ENCODE results near the gene JPT2. TPM values are rescaled to one million over a fixed set of nuclear protein-coding genes. Genes with fewer than 3 reads are reported as not detected.

Gene JPT2
- total RNA-seq, 2 experiments from 2014 or later, result 77.1 to 111 TPM

DNA sequence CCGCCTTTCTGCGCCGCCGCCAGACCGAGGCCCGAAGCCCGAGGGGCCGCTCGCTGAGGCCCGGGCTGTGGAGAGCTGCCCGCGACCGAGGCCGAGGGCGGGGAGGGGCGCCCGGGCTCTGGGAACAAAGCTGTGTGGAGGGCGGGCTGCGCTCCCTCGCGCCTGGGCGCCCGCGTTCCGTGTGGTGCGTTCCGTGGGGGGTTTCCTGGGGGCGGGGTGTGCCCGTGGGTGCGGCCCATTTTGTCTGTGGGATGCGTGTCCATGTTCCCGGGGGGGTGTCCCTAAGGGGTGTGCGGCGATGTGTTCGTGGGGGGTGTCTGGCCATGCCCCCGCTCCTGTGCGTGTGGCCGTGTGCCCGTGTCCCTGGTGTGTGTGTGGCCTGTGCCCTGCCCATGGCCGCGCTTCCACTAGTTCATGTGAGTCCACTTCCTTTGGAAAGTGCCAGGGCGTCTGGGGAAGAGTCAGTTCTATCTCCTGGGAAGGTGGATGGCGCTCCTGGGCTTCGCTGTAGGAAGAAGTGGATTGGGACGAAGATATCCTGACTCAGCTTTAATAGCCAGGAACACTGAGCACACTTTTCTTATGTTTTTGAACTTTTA, 520 bp downstream of the JPT2 start:
- intact Hi-C loops (cut with DNase I, micrococcal nuclease), result loop anchor here (1.0 to 5.0 kb wide), 18 partner anchors 27 to 662 kb away; partner anchors contain the start of genes CRAMP1 (in 2 of the 2), IFT140 (in 2 of the 2), ABCA3 (in 1 of the 2) and HAGH (in 1 of the 2)
- ATAC-seq (no peak), DNase-seq (peak; percentile 60)
- peaks cover 26% of the 10 kb centered on the region for H3K4me1 Mint-ChIP-seq
- H3K36me3 Mint-ChIP-seq (ENCODE audit: low read depth), result peaks cover 22% of the 10 kb centered on the region
- POLR2A ChIA-PET, result interaction anchor here (1.2 to 1.5 kb wide), 2 partner anchors 27 to 68 kb away, joined by 4 to 5 read pairs; partner anchors contain the start of gene MAPK8IP3
- H3K27me3 Mint-ChIP-seq, result no peaks in the 10 kb centered on the region
- H3K27ac Mint-ChIP-seq, result peak overlapping the region; percentile 89
- H3K4me3 Mint-ChIP-seq, result peak overlapping the region; percentile 94
- CTCF ChIA-PET, result interaction anchor here (0.6 to 2.7 kb wide), 9 partner anchors 11 to 257 kb away, joined by 3 to 14 read pairs (median 4); partner anchors contain the start of gene MAPK8IP3
- no peaks in the 10 kb centered on the region for H3K9me3 Mint-ChIP-seq (ENCODE audit: low read depth)

DNA sequence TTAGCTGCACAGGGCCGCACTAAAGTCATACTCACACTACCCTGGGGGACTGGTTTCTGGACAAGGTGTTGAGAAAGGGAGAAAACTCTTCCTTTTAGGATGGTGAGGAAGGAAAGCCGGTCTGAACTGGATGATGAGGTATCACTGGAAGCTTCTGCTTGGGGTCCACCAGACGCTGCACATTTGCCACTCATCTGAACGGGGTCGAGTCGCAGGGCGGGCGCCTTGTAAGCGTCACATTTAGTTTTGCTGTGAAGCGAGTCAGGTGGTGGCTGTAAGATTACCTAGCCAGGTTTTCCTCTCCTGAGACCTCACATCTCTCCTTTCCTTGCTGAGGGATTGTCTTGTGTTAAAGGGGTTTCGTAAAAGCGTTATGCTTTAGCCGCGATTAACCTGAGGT, 2.3 kb downstream of the JPT2 start:
- Mint-ChIP-seq H3K4me1 (peaks cover 26% of the 10 kb centered on the region), H3K27me3 (no peaks in the 10 kb centered on the region), H3K4me3 (peak overlapping the region; percentile 6), H3K9me3 (ENCODE audit: low read depth) (no peaks in the 10 kb centered on the region), H3K27ac (no peak overlapping the region), H3K36me3 (ENCODE audit: low read depth) (peaks cover 21% of the 10 kb centered on the region)
- ChIA-PET CTCF (interaction anchor here (1.1 kb wide), 1 partner anchor 25 kb away, joined by 4 read pairs; the partner anchor contains the start of gene MAPK8IP3), POLR2A (no interaction called here)
- ATAC-seq (no peak), DNase-seq (no peak)
- intact Hi-C loops (cut with DNase I, micrococcal nuclease), result no loop called here

DNA sequence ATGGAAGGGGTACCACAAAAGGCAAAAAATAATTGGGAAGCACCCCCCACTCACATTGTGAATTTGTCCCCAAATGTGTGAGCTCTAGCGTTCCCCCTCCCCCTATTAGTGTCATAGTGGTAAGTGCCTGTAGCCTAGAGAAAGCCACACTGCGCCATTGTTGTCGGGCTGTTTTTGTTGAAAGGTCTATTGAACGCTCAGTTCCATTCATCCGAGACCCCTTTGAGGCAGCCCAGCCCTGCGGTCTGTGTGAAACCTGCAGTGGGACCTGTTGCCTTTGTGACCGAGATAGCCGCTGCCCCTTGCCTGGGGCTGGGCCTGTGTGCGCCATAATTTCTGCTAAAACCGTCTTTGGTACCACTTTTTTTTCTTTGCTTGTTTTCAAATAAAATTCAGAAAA, 3.0 kb downstream of the JPT2 start:
- CTCF ChIA-PET, result interaction anchor here (1.1 kb wide), 1 partner anchor 25 kb away, joined by 4 read pairs; the partner anchor contains the start of gene MAPK8IP3

DNA sequence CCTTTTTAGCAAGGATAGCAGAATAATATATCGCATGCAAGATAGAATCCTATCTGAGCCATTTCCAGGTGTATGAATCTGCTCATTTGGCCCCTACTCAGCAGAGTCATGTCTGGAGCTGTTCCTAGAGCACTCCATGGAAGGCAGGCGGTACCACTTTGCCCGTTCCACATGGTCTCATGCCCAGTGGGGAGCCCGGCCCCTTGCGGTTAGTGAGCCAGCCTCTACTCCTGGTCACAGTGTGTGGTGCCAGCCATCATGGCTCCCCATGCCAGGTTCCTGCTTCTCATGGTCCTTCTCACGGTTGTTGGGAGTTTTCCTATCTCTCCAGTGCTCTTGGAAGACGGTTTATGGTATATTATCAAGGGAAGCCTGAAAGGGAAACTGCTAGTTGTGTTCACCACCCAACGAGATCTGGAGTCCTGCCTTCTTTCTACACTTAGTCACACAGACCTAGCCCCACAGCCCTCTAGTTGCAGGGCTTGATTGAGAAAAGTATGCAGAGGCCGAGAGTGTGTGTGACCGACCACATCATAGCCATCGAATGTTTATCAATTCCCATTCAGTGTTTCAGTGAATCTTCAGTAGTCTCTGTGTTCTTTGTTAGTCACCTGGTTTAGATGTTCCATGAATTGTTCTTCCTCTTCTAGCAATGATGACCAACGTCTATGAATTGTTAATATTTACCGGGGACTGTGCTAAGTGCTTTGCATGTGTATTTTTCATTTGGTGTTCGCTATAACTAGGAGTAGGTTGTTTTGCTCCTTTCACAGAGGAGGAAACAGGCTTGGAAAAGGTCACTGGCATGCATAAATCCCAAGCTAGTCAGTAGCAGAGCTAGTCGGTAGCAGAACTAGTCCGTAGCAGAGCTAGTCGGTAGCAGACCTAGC, 9.6 kb downstream of the JPT2 start:
- ChIA-PET POLR2A (interaction anchor here (0.7 kb wide), 1 partner anchor 58 kb away, joined by 3 read pairs; no protein-coding TSS in a partner anchor), CTCF (interaction anchor here (0.7 kb wide), 1 partner anchor 19 kb away, joined by 4 read pairs; the partner anchor contains the start of gene MAPK8IP3)
- no peak overlapping the region for H3K4me3 Mint-ChIP-seq
- intact Hi-C loops (cut with DNase I, micrococcal nuclease), result no loop called here
- H3K36me3 Mint-ChIP-seq (ENCODE audit: low read depth), result peaks cover 47% of the 10 kb centered on the region
- no peaks in the 10 kb centered on the region for H3K9me3 Mint-ChIP-seq (ENCODE audit: low read depth)
- peaks cover 10% of the 10 kb centered on the region for H3K4me1 Mint-ChIP-seq
- no peak for DNase-seq
- no peak overlapping the region for H3K27ac Mint-ChIP-seq
- no peaks in the 10 kb centered on the region for H3K27me3 Mint-ChIP-seq
- no peak for ATAC-seq

More for the DNA sequence above, 3.0 kb downstream of the JPT2 start:
- Mint-ChIP-seq H3K36me3 (ENCODE audit: low read depth) (peaks cover 26% of the 10 kb centered on the region), H3K27ac (no peak overlapping the region), H3K4me3 (no peak overlapping the region), H3K27me3 (no peaks in the 10 kb centered on the region), H3K4me1 (peaks cover 26% of the 10 kb centered on the region), H3K9me3 (ENCODE audit: low read depth) (no peaks in the 10 kb centered on the region)
- DNase-seq (no peak), ATAC-seq (no peak)
- intact Hi-C loops (cut with DNase I, micrococcal nuclease), result no loop called here
- POLR2A ChIA-PET, result no interaction called here

DNA sequence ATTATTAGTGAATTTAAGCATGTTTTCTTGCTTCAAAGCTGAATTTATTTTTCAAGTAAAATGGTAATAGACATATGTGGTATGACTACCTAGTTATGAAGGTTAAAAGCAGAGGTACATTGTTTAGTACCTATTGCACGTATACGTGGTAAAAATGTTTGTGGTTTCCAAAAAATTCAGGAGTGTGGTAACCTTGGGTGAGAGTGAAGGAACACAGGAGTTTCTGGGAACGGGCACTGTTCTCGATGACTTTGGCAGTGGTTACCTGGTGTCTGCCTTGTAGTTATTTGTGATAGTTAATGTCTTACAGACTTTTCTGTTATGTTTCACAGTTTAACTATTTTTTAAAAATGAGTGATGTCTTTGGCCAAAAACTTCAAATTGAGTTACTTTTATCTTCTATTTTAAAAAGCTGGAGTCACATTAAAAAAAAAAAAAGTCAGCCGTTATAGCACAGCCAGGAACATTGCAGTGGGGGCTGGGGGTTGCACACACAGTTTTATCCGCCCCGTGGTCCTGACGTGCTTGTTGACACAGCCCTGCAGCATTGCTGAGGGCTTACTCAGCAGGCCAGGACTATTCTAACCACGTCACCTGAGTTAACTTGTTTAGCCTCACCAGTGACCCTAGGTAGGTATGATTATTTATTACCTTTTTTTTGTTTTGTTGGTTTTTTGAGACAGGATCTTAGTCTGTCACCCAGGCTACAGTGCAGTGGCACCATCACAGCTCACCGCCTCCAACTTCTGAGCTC, 10.9 kb downstream of the JPT2 start:
- H3K4me1 Mint-ChIP-seq, result peaks cover 10% of the 10 kb centered on the region
- CTCF ChIA-PET, result no interaction called here
- H3K27me3 Mint-ChIP-seq, result no peaks in the 10 kb centered on the region
- no peak overlapping the region for H3K4me3 Mint-ChIP-seq
- H3K27ac Mint-ChIP-seq, result no peak overlapping the region
- no peak for ATAC-seq
- H3K9me3 Mint-ChIP-seq (ENCODE audit: low read depth), result no peaks in the 10 kb centered on the region
- DNase-seq, result no peak
- POLR2A ChIA-PET, result no interaction called here
- peaks cover 53% of the 10 kb centered on the region for H3K36me3 Mint-ChIP-seq (ENCODE audit: low read depth)
- intact Hi-C loops (cut with DNase I, micrococcal nuclease), result no loop called here

DNA sequence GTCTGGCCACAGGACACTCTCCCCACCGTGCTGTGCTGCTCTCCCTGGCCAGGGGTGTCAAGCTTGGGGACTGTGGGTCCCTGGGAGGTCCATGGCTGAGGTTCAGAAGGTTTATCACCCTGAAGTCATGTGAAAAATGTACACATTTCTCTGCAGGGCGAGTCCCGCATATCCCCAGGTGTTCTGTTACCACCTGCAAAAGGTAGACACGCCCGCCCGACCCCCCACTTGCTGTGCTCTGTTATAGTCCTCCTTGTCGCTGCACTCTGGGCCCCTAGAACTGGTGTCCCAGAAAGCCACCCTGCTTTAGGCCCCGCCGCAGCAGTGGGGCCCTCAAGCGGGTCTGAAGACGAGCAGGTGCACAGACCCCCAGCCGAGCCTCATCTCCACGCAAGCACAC, 11.8 kb downstream of the JPT2 start:
- no peaks in the 10 kb centered on the region for H3K27me3 Mint-ChIP-seq
- no peak overlapping the region for H3K27ac Mint-ChIP-seq
- peaks cover 60% of the 10 kb centered on the region for H3K36me3 Mint-ChIP-seq (ENCODE audit: low read depth)
- no peaks in the 10 kb centered on the region for H3K9me3 Mint-ChIP-seq (ENCODE audit: low read depth)
- H3K4me3 Mint-ChIP-seq, result no peak overlapping the region
- ATAC-seq, result no peak
- peaks cover 10% of the 10 kb centered on the region for H3K4me1 Mint-ChIP-seq
- no peak for DNase-seq
- ChIA-PET POLR2A (no interaction called here), CTCF (no interaction called here)
- intact Hi-C loops (cut with DNase I, micrococcal nuclease), result no loop called here

DNA sequence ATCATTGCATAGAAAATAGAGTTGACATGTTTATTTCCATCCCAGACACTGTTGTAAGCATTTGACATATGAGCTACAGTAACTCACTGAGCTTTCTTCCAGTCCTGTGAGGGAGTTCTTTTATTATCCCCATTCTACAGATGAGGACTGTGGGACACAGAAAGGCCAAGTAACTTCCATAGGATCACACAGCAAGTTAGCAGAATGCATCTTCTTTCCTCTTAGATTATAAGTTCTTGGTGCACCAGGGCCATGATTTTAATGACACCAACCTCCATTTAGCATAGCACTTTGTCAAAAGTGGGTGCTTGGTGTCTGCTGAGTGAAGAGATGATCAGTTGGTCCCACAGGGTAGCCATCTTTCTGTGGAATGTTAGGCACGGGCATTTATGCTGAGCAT, 12.7 kb downstream of the JPT2 start:
- H3K27ac Mint-ChIP-seq, result no peak overlapping the region
- H3K4me3 Mint-ChIP-seq, result no peak overlapping the region

DNA sequence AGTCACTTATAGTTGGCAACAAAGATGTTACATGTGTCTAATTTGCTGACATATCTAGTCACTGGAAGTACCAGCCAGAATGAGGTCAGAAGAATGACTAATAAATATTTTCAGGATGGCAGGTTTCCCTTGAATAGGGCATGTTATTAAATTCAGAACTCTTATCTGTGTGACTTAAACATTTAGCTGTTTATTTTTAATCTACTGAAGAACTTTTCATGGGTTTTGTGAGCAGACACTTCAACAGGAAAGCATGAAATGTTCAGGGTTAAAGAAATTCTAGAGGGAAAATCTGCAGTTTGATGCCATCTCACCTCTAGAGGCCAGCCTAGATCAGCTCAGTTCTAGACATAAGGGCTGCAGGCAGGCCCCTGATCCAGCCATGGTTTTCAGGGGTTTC, 13.2 kb downstream of the JPT2 start:
- ATAC-seq, result no peak
- H3K36me3 Mint-ChIP-seq (ENCODE audit: low read depth), result peaks cover 61% of the 10 kb centered on the region
- intact Hi-C loops (cut with DNase I, micrococcal nuclease), result no loop called here
- H3K4me3 Mint-ChIP-seq, result no peak overlapping the region
- peaks cover 10% of the 10 kb centered on the region for H3K4me1 Mint-ChIP-seq
- ChIA-PET POLR2A (no interaction called here), CTCF (no interaction called here)
- DNase-seq, result no peak
- H3K9me3 Mint-ChIP-seq (ENCODE audit: low read depth), result no peaks in the 10 kb centered on the region
- H3K27ac Mint-ChIP-seq, result no peak overlapping the region
- no peaks in the 10 kb centered on the region for H3K27me3 Mint-ChIP-seq

More for the DNA sequence above, 12.7 kb downstream of the JPT2 start:
- H3K36me3 Mint-ChIP-seq (ENCODE audit: low read depth), result peaks cover 59% of the 10 kb centered on the region
- DNase-seq (no peak), ATAC-seq (no peak)
- CTCF ChIA-PET, result no interaction called here
- intact Hi-C loops (cut with DNase I, micrococcal nuclease), result no loop called here
- POLR2A ChIA-PET, result no interaction called here
- peaks cover 10% of the 10 kb centered on the region for H3K4me1 Mint-ChIP-seq
- H3K27me3 Mint-ChIP-seq, result no peaks in the 10 kb centered on the region
- no peaks in the 10 kb centered on the region for H3K9me3 Mint-ChIP-seq (ENCODE audit: low read depth)

DNA sequence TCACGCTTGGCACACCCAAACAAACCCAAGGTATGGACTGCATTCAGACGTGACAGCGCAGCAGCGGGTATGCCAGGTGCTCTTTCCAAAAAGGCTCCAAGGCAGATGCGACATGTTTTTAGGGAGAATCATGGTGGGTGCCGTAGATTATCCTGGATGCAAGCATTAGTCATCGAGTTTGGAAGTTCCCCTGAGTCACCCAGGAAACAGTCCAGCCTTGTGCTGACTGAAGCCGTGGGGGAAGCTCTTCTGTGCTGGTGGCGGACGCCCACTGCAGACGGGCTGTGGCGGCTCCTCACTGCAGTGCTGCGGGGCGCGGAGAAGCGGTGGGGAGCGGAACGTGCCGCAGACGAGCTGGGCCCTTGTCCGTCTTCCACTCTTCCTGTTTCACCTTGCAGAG, 13.9 kb downstream of the JPT2 start:
- POLR2A ChIA-PET, result no interaction called here
- intact Hi-C loops (cut with DNase I, micrococcal nuclease), result no loop called here
- peaks cover 64% of the 10 kb centered on the region for H3K36me3 Mint-ChIP-seq (ENCODE audit: low read depth)
- DNase-seq, result no peak
- no peaks in the 10 kb centered on the region for H3K27me3 Mint-ChIP-seq
- ATAC-seq, result no peak
- peaks cover 8% of the 10 kb centered on the region for H3K4me1 Mint-ChIP-seq
- no peak overlapping the region for H3K4me3 Mint-ChIP-seq
- H3K9me3 Mint-ChIP-seq (ENCODE audit: low read depth), result no peaks in the 10 kb centered on the region
- H3K27ac Mint-ChIP-seq, result no peak overlapping the region
- CTCF ChIA-PET, result no interaction called here

DNA sequence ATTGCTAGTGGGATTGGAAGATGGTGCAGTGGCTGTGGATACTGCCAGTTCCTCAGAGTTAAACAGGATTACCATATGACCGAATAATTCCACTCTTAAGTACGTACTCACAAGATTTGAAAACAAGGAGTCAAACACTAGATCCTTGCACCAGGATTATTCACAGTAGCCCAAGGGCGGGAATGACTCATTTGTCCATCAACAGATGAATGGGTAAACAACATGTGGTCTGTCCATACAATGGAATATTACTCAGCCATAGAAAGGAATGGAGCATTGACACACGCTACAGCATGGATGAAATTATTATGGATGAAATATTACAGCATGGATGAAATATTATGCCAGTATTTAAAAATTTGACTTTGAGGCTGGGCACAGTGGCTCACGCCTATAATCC, 18.8 kb downstream of the JPT2 start:
- intact Hi-C loops (cut with DNase I, micrococcal nuclease), result no loop called here
- H3K4me1 Mint-ChIP-seq, result no peaks in the 10 kb centered on the region
- no peaks in the 10 kb centered on the region for H3K27me3 Mint-ChIP-seq
- ChIA-PET POLR2A (no interaction called here), CTCF (no interaction called here)
- no peak overlapping the region for H3K4me3 Mint-ChIP-seq
- no peak overlapping the region for H3K27ac Mint-ChIP-seq
- DNase-seq (no peak), ATAC-seq (no peak)
- H3K36me3 Mint-ChIP-seq (ENCODE audit: low read depth), result peaks cover 70% of the 10 kb centered on the region
- no peaks in the 10 kb centered on the region for H3K9me3 Mint-ChIP-seq (ENCODE audit: low read depth)

DNA sequence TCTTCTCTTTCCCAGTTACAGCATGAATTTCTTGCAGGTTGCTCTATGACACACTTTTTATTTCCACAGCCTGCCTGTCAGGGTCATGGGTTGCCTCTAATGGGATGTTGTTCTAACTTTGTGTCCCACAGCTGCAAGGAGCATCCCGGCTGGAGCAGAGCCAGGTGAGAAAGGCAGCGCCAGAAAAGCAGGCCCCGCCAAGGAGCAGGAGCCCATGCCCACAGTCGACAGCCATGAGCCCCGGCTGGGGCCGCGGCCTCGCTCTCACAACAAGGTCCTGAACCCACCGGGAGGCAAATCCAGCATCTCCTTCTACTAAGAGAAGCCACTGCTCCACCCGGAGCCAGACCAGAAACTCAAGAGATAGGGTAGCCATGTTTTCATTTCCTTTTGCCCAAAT, 20.6 kb downstream of the JPT2 start:
- ChIA-PET CTCF (no interaction called here), POLR2A (no interaction called here)
- Mint-ChIP-seq H3K36me3 (ENCODE audit: low read depth) (peaks cover 60% of the 10 kb centered on the region), H3K27me3 (no peaks in the 10 kb centered on the region), H3K4me3 (no peak overlapping the region), H3K4me1 (no peaks in the 10 kb centered on the region), H3K27ac (no peak overlapping the region), H3K9me3 (ENCODE audit: low read depth) (no peaks in the 10 kb centered on the region)
- ATAC-seq (no peak), DNase-seq (no peak)
- intact Hi-C loops (cut with DNase I, micrococcal nuclease), result no loop called here

Measured in activated CD4-positive, alpha-beta T cell treated with anti-CD3 and anti-CD28 coated beads for 36 hours (primary cell).